Upper lobe of left lung (tissue), 4 donors: ENCODE measurements around the gene ACVR2A.

Experiments
- CTCF ChIP-seq, 6 experiments: fragments of 450-650 bp in 4 of 6; fragments of 200-600 bp in 2 of 6; sonication (generic) in 2 of 6; IDR thresholded peaks; one replicate each; pipeline ENCODE4 v1.5.1; 2016 to 2019; ENCODE audit warnings: antibody characterized with exemption in 6 of 6
- POLR2A ChIP-seq, 4 donors: fragments of 450-650 bp; IDR thresholded peaks; one replicate each; pipeline ENCODE4 v1.5.1; 2016 to 2017; ENCODE audit warnings: antibody characterized with exemption in 4 of 4, mild to moderate bottlenecking in 2 of 4
- POLR2AphosphoS5 ChIP-seq, 2 donors: sonication (generic); formaldehyde crosslinking; IDR thresholded peaks; one replicate each; pipeline ENCODE4 v1.5.1; 2017; ENCODE audit warnings: antibody characterized with exemption in 2 of 2

DNA sequence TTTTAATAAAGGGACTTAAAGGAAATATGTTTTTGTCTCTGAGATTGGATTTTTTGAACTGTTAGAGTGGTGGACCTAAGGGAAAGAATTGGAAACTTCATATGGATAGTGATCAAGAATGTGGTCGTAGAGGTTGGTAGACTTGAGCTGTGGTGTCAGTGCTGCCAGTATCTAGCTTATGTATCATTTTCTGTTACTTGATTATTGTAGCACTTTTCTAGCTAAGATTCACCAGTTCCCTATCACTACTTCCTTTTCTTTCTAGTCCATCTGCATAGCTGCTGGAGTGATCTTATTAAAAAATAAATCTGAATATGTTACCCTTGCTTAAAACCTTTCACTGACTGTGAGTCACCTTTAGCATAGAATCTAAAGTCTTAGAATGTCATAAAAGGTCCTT lies 6.0 kb downstream of the ACVR2A start:
- TF ChIP-seq CTCF (IDR thresholded peaks at IDR 0.05) (no peak), POLR2A (IDR thresholded peaks at IDR 0.05) (no peak), POLR2AphosphoS5 (IDR thresholded peaks at IDR 0.05) (no peak)
